ENCODE results near the gene LARGE1. TPM values are rescaled to one million over a fixed set of nuclear protein-coding genes. Genes with fewer than 3 reads are reported as not detected.

Gene LARGE1
- total RNA-seq, 1 donor from 2014 or later: 81.2 TPM

- no peak overlapping the region for H3K27ac Mint-ChIP-seq (ENCODE audit: unreplicated experiment)
- no peak for DNase-seq
- no peaks in the 10 kb centered on the region for H3K27me3 Mint-ChIP-seq (ENCODE audit: unreplicated experiment)
These were observed 314.6 kb downstream of the LARGE1 start for GRCh38 chr22:33605666-33606065.

GRCh38 chr22:33605221-33605620 is 315.1 kb downstream of the LARGE1 start:
- Mint-ChIP-seq H3K4me3 (ENCODE audit: unreplicated experiment) (no peak overlapping the region), H3K36me3 (ENCODE audit: unreplicated experiment) (peaks cover 7% of the 10 kb centered on the region), H3K27ac (ENCODE audit: unreplicated experiment) (no peak overlapping the region), H3K27me3 (ENCODE audit: unreplicated experiment) (no peaks in the 10 kb centered on the region), H3K4me1 (ENCODE audit: low read depth, unreplicated experiment) (no peaks in the 10 kb centered on the region), H3K9me3 (ENCODE audit: unreplicated experiment) (peaks cover 3% of the 10 kb centered on the region)
- DNase-seq: no peak
- no peak for TF ChIP-seq CTCF (IDR thresholded peaks at IDR 0.05; ENCODE audit: partially characterized antibody, unreplicated experiment)

More at GRCh38 chr22:33605666-33606065, 314.6 kb downstream of the LARGE1 start:
- no peak for TF ChIP-seq CTCF (IDR thresholded peaks at IDR 0.05; ENCODE audit: partially characterized antibody, unreplicated experiment)
- Mint-ChIP-seq H3K9me3 (ENCODE audit: unreplicated experiment) (no peaks in the 10 kb centered on the region), H3K4me1 (ENCODE audit: low read depth, unreplicated experiment) (no peaks in the 10 kb centered on the region), H3K4me3 (ENCODE audit: unreplicated experiment) (no peak overlapping the region), H3K36me3 (ENCODE audit: unreplicated experiment) (peaks cover 6% of the 10 kb centered on the region)

- no peak for TF ChIP-seq CTCF (IDR thresholded peaks at IDR 0.05; ENCODE audit: partially characterized antibody, unreplicated experiment)
- Mint-ChIP-seq H3K4me3 (ENCODE audit: unreplicated experiment) (no peak overlapping the region), H3K9me3 (ENCODE audit: unreplicated experiment) (peaks cover 3% of the 10 kb centered on the region), H3K36me3 (ENCODE audit: unreplicated experiment) (peaks cover 4% of the 10 kb centered on the region), H3K27ac (ENCODE audit: unreplicated experiment) (no peak overlapping the region), H3K4me1 (ENCODE audit: low read depth, unreplicated experiment) (no peaks in the 10 kb centered on the region), H3K27me3 (ENCODE audit: unreplicated experiment) (peaks cover 3% of the 10 kb centered on the region)
- no peak for DNase-seq
These were observed 319.2 kb downstream of the LARGE1 start for GRCh38 chr22:33601062-33601461.

GRCh38 chr22:33600595-33600994 is 319.7 kb downstream of the LARGE1 start:
- Mint-ChIP-seq H3K4me1 (ENCODE audit: low read depth, unreplicated experiment) (no peaks in the 10 kb centered on the region), H3K36me3 (ENCODE audit: unreplicated experiment) (peaks cover 4% of the 10 kb centered on the region), H3K27ac (ENCODE audit: unreplicated experiment) (no peak overlapping the region), H3K9me3 (ENCODE audit: unreplicated experiment) (peaks cover 5% of the 10 kb centered on the region), H3K27me3 (ENCODE audit: unreplicated experiment) (peaks cover 3% of the 10 kb centered on the region), H3K4me3 (ENCODE audit: unreplicated experiment) (no peak overlapping the region)
- TF ChIP-seq CTCF (IDR thresholded peaks at IDR 0.05; ENCODE audit: partially characterized antibody, unreplicated experiment): no peak
- DNase-seq: no peak

GRCh38 chr22:33600113-33600512 is 320.2 kb downstream of the LARGE1 start:
- no peak for DNase-seq
- H3K27me3 Mint-ChIP-seq (ENCODE audit: unreplicated experiment): peaks cover 3% of the 10 kb centered on the region
- TF ChIP-seq CTCF (IDR thresholded peaks at IDR 0.05; ENCODE audit: partially characterized antibody, unreplicated experiment): no peak
- peaks cover 5% of the 10 kb centered on the region for H3K9me3 Mint-ChIP-seq (ENCODE audit: unreplicated experiment)
- no peak overlapping the region for H3K27ac Mint-ChIP-seq (ENCODE audit: unreplicated experiment)
- H3K4me3 Mint-ChIP-seq (ENCODE audit: unreplicated experiment): no peak overlapping the region
- H3K36me3 Mint-ChIP-seq (ENCODE audit: unreplicated experiment): peaks cover 4% of the 10 kb centered on the region
- H3K4me1 Mint-ChIP-seq (ENCODE audit: low read depth, unreplicated experiment): no peaks in the 10 kb centered on the region

Data from glutamatergic neuron (in vitro differentiated cells).